ENCODE data around the gene GNAS-AS1.

Gene GNAS-AS1

GRCh38 chr20:58892141-58892931 lies 41.6 kb upstream of the GNAS-AS1 start:
- Histone ChIP-seq H3K9me3 (ENCODE audit: control insufficient read depth, low read depth, low read length) (no peaks in the 10 kb centered on the region), H3K9ac (ENCODE audit: low read length) (peak overlapping the region; percentile 93), H3K36me3 (ENCODE audit: control insufficient read depth, low read depth, low read length) (peaks cover 13% of the 10 kb centered on the region), H3K4me1 (ENCODE audit: control insufficient read depth, low read depth, low read length) (peaks cover 42% of the 10 kb centered on the region), H3K4me3 (ENCODE audit: low read length) (peak overlapping the region; percentile 90), H3K27me3 (ENCODE audit: control insufficient read depth, insufficient read depth, low read length) (no peaks in the 10 kb centered on the region), H3K27ac (ENCODE audit: low read length) (peak overlapping the region; percentile 53)

- peak overlapping the region; percentile 90 for H3K4me3 ChIP-seq (ENCODE audit: low read length)
- peak overlapping the region; percentile 93 for H3K9ac ChIP-seq (ENCODE audit: low read length)
- H3K27ac ChIP-seq (ENCODE audit: low read length): peak overlapping the region; percentile 53
- H3K36me3 ChIP-seq (ENCODE audit: control insufficient read depth, low read depth, low read length): peaks cover 12% of the 10 kb centered on the region
- H3K9me3 ChIP-seq (ENCODE audit: control insufficient read depth, low read depth, low read length): no peaks in the 10 kb centered on the region
- H3K27me3 ChIP-seq (ENCODE audit: control insufficient read depth, insufficient read depth, low read length): no peaks in the 10 kb centered on the region
- H3K4me1 ChIP-seq (ENCODE audit: control insufficient read depth, low read depth, low read length): peaks cover 36% of the 10 kb centered on the region
Observed at GRCh38 chr20:58891718-58892140, 41.0 kb upstream of the GNAS-AS1 start.

GRCh38 chr20:58891086-58891717 lies 40.5 kb upstream of the GNAS-AS1 start:
- Histone ChIP-seq H3K27ac (ENCODE audit: low read length) (no peak overlapping the region), H3K27me3 (ENCODE audit: control insufficient read depth, insufficient read depth, low read length) (no peaks in the 10 kb centered on the region), H3K4me1 (ENCODE audit: control insufficient read depth, low read depth, low read length) (peaks cover 31% of the 10 kb centered on the region), H3K9ac (ENCODE audit: low read length) (no peak overlapping the region), H3K4me3 (ENCODE audit: low read length) (peak overlapping the region; percentile 72), H3K9me3 (ENCODE audit: control insufficient read depth, low read depth, low read length) (no peaks in the 10 kb centered on the region), H3K36me3 (ENCODE audit: control insufficient read depth, low read depth, low read length) (peaks cover 8% of the 10 kb centered on the region)

- H3K36me3 ChIP-seq (ENCODE audit: control insufficient read depth, low read depth, low read length): peaks cover 5% of the 10 kb centered on the region
- H3K9ac ChIP-seq (ENCODE audit: low read length): peak overlapping the region; percentile 71
- H3K27me3 ChIP-seq (ENCODE audit: control insufficient read depth, insufficient read depth, low read length): no peaks in the 10 kb centered on the region
- no peaks in the 10 kb centered on the region for H3K9me3 ChIP-seq (ENCODE audit: control insufficient read depth, low read depth, low read length)
- H3K4me1 ChIP-seq (ENCODE audit: control insufficient read depth, low read depth, low read length): peaks cover 25% of the 10 kb centered on the region
- H3K27ac ChIP-seq (ENCODE audit: low read length): no peak overlapping the region
- H3K4me3 ChIP-seq (ENCODE audit: low read length): peak overlapping the region; percentile 72
Observed at GRCh38 chr20:58890518-58891085, 39.9 kb upstream of the GNAS-AS1 start.

DNA sequence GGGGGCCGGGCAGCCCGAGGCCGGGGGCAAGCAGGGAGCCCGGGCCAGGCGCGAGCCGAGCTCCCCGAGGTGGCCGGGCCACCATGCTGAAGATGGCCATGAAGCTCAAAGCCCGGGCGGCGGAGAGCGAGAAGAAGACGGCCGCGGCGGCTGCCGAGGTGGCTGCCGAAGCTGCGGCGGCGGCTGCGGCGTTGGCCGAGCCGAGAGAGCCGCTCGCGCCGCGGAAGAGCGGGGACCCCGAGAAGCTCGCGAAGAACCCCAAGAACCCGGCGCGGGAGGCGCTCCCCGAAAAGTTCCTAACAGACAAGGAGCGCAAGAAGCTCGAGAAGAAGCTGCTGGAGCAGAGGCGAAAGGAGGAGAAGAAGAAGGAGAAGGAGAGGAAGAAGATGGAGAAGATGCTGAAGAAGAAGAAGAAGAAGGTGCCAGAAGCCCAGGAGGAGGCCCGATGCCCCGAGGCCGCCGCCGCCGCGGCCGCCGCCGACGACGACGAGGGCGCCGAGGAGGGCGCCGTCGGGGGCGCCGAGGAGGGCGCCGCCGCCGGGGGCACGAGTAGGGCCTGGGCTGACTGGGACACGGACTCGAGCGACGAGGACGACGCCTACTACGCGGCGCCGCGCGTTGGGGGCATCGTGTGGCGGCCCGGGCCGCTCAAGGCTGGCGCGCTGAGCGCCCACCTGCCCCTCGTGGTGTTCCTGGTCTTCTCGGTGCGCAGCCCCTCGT lies 39.3 kb upstream of the GNAS-AS1 start:
- Histone ChIP-seq H3K27ac (ENCODE audit: low read length) (no peak overlapping the region), H3K9me3 (ENCODE audit: control insufficient read depth, low read depth, low read length) (no peaks in the 10 kb centered on the region), H3K4me1 (ENCODE audit: control insufficient read depth, low read depth, low read length) (peaks cover 18% of the 10 kb centered on the region), H3K9ac (ENCODE audit: low read length) (peak overlapping the region; percentile 71), H3K4me3 (ENCODE audit: low read length) (peak overlapping the region; percentile 72), H3K27me3 (ENCODE audit: control insufficient read depth, insufficient read depth, low read length) (no peaks in the 10 kb centered on the region), H3K36me3 (ENCODE audit: control insufficient read depth, low read depth, low read length) (peaks cover 5% of the 10 kb centered on the region)

GRCh38 chr20:58889334-58889760 lies 38.6 kb upstream of the GNAS-AS1 start:
- no peaks in the 10 kb centered on the region for H3K9me3 ChIP-seq (ENCODE audit: control insufficient read depth, low read depth, low read length)
- H3K9ac ChIP-seq (ENCODE audit: low read length): peak overlapping the region; percentile 32
- H3K36me3 ChIP-seq (ENCODE audit: control insufficient read depth, low read depth, low read length): peaks cover 5% of the 10 kb centered on the region
- no peaks in the 10 kb centered on the region for H3K27me3 ChIP-seq (ENCODE audit: control insufficient read depth, insufficient read depth, low read length)
- no peak overlapping the region for H3K27ac ChIP-seq (ENCODE audit: low read length)
- peaks cover 12% of the 10 kb centered on the region for H3K4me1 ChIP-seq (ENCODE audit: control insufficient read depth, low read depth, low read length)
- peak overlapping the region; percentile 72 for H3K4me3 ChIP-seq (ENCODE audit: low read length)

GRCh38 chr20:58888521-58889333 lies 38.0 kb upstream of the GNAS-AS1 start:
- Histone ChIP-seq H3K4me3 (ENCODE audit: low read length) (peak overlapping the region; percentile 79), H3K36me3 (ENCODE audit: control insufficient read depth, low read depth, low read length) (peaks cover 5% of the 10 kb centered on the region), H3K27me3 (ENCODE audit: control insufficient read depth, insufficient read depth, low read length) (no peaks in the 10 kb centered on the region), H3K9me3 (ENCODE audit: control insufficient read depth, low read depth, low read length) (no peaks in the 10 kb centered on the region), H3K27ac (ENCODE audit: low read length) (no peak overlapping the region), H3K4me1 (ENCODE audit: control insufficient read depth, low read depth, low read length) (peaks cover 10% of the 10 kb centered on the region), H3K9ac (ENCODE audit: low read length) (peak overlapping the region; percentile 6)

GRCh38 chr20:58888103-58888502 lies 37.4 kb upstream of the GNAS-AS1 start:
- Histone ChIP-seq H3K9me3 (ENCODE audit: control insufficient read depth, low read depth, low read length) (no peaks in the 10 kb centered on the region), H3K9ac (ENCODE audit: low read length) (peak overlapping the region; percentile 6), H3K36me3 (ENCODE audit: control insufficient read depth, low read depth, low read length) (peaks cover 5% of the 10 kb centered on the region), H3K4me1 (ENCODE audit: control insufficient read depth, low read depth, low read length) (peaks cover 10% of the 10 kb centered on the region), H3K27me3 (ENCODE audit: control insufficient read depth, insufficient read depth, low read length) (no peaks in the 10 kb centered on the region), H3K27ac (ENCODE audit: low read length) (no peak overlapping the region), H3K4me3 (ENCODE audit: low read length) (peak overlapping the region; percentile 79)

- H3K9me3 ChIP-seq (ENCODE audit: control insufficient read depth, low read depth, low read length): no peaks in the 10 kb centered on the region
- H3K9ac ChIP-seq (ENCODE audit: low read length): no peak overlapping the region
- no peaks in the 10 kb centered on the region for H3K27me3 ChIP-seq (ENCODE audit: control insufficient read depth, insufficient read depth, low read length)
- H3K27ac ChIP-seq (ENCODE audit: low read length): no peak overlapping the region
- H3K4me1 ChIP-seq (ENCODE audit: control insufficient read depth, low read depth, low read length): peaks cover 21% of the 10 kb centered on the region
- peaks cover 5% of the 10 kb centered on the region for H3K36me3 ChIP-seq (ENCODE audit: control insufficient read depth, low read depth, low read length)
- no peak overlapping the region for H3K4me3 ChIP-seq (ENCODE audit: low read length)
Observed at GRCh38 chr20:58886546-58886945, 35.8 kb upstream of the GNAS-AS1 start.

DNA sequence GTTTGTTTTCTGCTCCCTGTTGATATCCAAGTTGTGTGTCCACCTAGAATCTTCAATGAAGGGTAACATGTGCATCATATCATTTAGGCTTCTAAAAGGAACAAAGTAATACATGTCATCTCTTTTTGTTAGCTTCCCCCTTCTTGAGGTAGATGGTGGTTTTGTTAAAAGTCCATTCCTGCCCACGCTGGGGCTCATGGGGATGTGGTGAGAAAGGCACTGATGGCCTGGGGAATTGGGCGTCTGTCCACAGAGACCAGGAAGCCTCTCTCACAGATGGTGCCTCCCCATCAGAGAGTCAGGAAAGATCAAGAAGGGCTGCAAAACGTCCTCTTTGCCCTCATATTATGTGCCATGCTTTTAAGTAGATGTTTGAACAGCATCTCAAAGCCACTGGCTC lies 34.3 kb upstream of the GNAS-AS1 start:
- H3K4me3 ChIP-seq (ENCODE audit: low read length): no peak overlapping the region
- H3K27ac ChIP-seq (ENCODE audit: low read length): no peak overlapping the region
- no peak overlapping the region for H3K9ac ChIP-seq (ENCODE audit: low read length)
- peaks cover 5% of the 10 kb centered on the region for H3K36me3 ChIP-seq (ENCODE audit: control insufficient read depth, low read depth, low read length)
- H3K27me3 ChIP-seq (ENCODE audit: control insufficient read depth, insufficient read depth, low read length): no peaks in the 10 kb centered on the region
- H3K4me1 ChIP-seq (ENCODE audit: control insufficient read depth, low read depth, low read length): peaks cover 22% of the 10 kb centered on the region
- no peaks in the 10 kb centered on the region for H3K9me3 ChIP-seq (ENCODE audit: control insufficient read depth, low read depth, low read length)

Data from iPS-18a (cell line).